Mesangial cell (primary cell): ENCODE results near the gene FKBP1A. TPM values are rescaled to one million over a fixed set of nuclear protein-coding genes. Genes with fewer than 3 reads are reported as not detected.

Experiments used
- total RNA-seq: library from RNA; depleted of rRNA; stranded (reverse); fragments of >200 nt; gene quantifications from 2 replicates; pipeline ENCODE4 v1.2.3, GENCODE V29; 2015

FKBP1A gene
- total RNA-seq = 99.5 and 139 TPM in 2 replicates

DNA sequence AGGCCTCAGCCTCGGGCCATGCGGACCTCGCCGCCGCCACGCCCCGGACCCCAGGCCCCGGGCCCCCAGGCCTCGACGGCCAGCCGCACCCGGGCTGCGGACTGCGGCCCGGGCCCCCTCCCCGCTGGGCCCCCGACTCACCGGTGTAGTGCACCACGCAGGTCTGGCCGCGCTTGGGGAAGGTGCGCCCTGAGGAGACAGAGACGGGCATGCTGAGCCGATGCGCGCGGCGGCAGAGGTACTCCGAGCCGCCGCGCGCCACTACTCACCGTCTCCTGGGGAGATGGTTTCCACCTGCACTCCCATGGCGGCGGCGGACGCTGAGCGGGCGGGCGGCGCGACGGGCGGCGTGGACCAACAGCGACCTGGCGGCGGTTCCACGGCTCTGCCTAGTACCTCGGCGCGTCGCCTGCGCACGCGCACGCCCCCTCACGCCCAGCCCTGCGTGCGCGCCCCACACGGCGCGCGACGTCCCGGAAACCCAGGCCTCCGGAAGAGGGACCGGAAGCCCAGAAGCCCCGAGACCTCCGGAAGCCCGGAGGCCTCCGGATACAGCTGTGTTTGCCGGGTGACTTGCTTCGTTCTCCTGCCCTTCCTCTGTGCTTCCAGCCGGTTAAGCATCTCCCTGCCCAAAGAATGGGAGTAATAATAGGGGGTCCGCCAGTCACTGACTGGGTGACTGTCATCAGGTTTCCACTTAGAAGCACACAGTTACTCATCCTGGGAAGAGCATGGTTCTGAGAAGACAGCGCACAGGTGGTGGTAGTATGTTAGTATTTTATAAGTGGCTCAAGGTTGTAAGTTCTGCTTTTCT lies at the start of gene FKBP1A:
TSS of gene FKBP1A (minus strand) at position 362 of the 814 bp plus-strand sequence. CDS start at position 306, 56 bp downstream.

DNA sequence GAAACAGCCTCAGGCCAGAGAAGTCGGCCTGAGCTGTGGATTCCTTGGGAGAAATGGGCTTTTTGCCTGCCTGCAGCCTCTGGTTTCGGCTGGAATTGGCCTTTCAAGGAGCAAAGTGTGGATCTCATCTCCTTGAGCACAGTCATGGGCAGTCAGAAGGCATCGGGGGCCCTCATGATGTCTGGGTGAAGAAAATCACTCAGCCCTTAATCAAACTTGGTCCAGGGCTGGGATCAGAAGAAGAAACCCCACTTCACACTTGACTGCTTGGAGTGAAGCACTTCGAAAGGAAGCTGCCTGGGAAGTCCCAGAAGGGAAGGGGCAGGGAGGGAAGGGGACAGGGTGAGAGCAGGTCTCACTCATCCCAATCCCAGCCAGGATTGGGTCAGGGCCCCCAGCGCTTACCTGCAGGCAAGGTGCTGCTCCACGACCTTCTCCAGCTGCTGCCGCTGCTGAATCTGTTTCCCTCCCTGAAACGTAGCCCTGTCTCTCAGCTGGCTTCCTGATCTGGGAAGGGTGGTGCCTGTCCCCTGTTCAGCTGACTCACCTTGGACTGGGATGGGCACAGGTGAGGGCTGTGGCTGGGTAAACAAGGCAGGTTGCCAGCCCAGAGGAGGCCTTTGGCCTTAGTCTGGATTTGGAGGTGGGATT lies 64.0 kb downstream of the FKBP1A start, which contains the start of gene SDCBP2:
TSS of gene SDCBP2 (minus strand) at position 460 of the 651 bp plus-strand sequence. CDS start 8,723 bp downstream, outside the sequence.

Other genes with a start within 250 kb of the FKBP1A start
- gene TMEM74B, start 208.1 kb downstream of the FKBP1A start, total RNA-seq = not detected in 2 replicates
- gene C20orf202, start 189.6 kb downstream of the FKBP1A start, total RNA-seq = 0.13 TPM in 1 of 2 replicates, not detected in the other
- gene RAD21L1, start 167.0 kb downstream of the FKBP1A start, total RNA-seq = not detected in 2 replicates
- 6.8 and 8.6 TPM in 2 replicates for gene SNPH, start 126.8 kb downstream of the FKBP1A start, total RNA-seq
- gene SDCBP2, start 63.9 kb downstream of the FKBP1A start, total RNA-seq = 0.65 and 2.3 TPM in 2 replicates
- gene NSFL1C, start 73.8 kb upstream of the FKBP1A start, total RNA-seq = 29.5 and 33.7 TPM in 2 replicates
- gene SIRPB2, start 98.4 kb upstream of the FKBP1A start, total RNA-seq = not detected in 2 replicates
- gene SIRPD, start 164.7 kb upstream of the FKBP1A start, total RNA-seq = not detected in 2 replicates
- gene SIRPB1, start 227.0 kb upstream of the FKBP1A start, total RNA-seq = 4.1 and 6.2 TPM in 2 replicates